GM12892 (cell line): ENCODE data around the gene ZNF286A. TPM values are rescaled to one million over a fixed set of nuclear protein-coding genes. Genes with fewer than 3 reads are reported as not detected.
"Not testable (repeated sequence)": the region's sequence is repeated elsewhere in the genome, so short reads cannot be mapped to it uniquely, and the experiment has no call there.

Experiments
- DNase-seq: peaks from one replicate; pipeline ENCODE4 v3.0.0; 2011; ENCODE audit not compliant: insufficient read length
- FAIRE-seq: peaks from 2 replicates; lab custom pipeline; 2011; peaks lifted over from hg19 to GRCh38; lab: Jason Lieb, UNC
- POLR2A ChIP-seq: IDR thresholded peaks from 2 replicates; pipeline ENCODE4 v1.6.1; 2011; ENCODE audit warnings: low read depth, low read length, control low read depth
- POLR2AphosphoS5 ChIP-seq: IDR thresholded peaks from 2 replicates; pipeline ENCODE4 v1.6.1; 2011; ENCODE audit warnings: low read depth, low read length, control low read depth
- TAF1 ChIP-seq: IDR thresholded peaks from 2 replicates; pipeline ENCODE4 v1.6.1; 2011; ENCODE audit warnings: low read depth, mild to moderate bottlenecking, control low read depth, low read length, borderline replicate concordance
- polyA plus RNA-seq: library from polyadenylated mRNA; unstranded; fragments of >200 nt; gene quantifications from one replicate; pipeline ENCODE4 v1.2.1, GENCODE V29; 2012; ENCODE audit warnings: missing spikeins, inconsistent platforms; ENCODE audit not compliant: missing spikeins

Gene ZNF286A
- 19.0 TPM for polyA plus RNA-seq

DNA sequence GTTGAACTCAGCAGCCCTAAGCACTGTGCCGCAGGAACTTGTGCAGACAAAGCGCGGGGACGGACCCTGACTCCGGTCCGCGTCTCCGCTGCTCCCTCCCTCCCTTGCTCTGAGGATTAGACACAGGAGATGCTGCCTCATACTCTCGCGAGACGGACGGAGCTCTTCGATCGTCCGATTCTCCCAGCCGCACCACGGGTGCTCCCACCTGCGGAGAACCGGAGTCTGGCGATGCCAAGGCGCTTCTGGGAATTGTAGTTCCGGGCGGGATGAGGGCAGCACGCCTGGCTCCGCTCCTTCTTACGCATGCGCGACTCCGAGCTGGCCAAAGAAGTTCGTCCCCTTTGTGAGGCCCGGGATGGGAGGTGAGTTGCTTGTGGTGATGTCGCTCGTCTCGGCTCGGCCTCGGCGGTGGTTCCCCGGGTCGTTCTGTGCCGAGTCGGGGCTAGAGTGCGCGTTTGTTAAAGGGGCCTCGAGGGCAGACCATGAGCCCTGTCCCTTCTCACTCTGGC lies at the start of gene ZNF286A:
Gene ZNF286A, plus strand, starts transcription at position 340 of the 512 bp plus-strand sequence. CDS start 578 bp downstream, outside the sequence.
- peak; percentile 38; the same call in 1 of the 2 replicates for TF ChIP-seq POLR2AphosphoS5
- TF ChIP-seq TAF1: 0 out of 2 replicates have a peak, but pooled peaks have one; percentile 22
- TF ChIP-seq POLR2A: peak; percentile 57; the same call in 1 of the 2 replicates
- FAIRE-seq (peak; percentile 98), DNase-seq (peak; percentile 71)

DNA sequence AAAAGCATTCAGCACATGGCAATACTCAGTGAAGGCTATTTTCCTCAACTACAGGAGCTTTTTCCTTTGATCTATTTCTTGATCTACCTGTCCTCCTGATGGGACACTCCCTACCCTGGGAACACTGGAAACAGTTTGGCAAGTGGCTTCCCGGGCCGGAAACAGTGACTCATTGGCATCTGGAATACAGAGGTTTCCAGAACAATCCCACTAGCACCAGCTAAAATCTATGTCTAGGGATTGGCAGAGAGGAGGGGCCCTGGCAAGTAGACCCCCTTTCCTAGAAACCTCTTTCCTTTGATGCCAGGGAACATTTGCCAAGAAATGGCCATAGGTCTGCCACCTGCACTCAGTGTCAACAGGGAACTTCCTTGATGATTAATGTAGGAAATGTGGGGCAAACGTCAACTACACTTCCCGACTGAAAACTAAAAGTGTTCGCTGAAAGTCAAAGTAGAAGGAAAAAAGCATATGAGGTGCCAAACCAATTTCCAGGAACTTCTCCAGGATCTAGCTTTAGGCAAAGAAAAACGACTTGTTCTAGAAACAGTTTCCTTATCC lies 49.6 kb upstream of the ZNF286A start:
- FAIRE-seq (no peak), DNase-seq (no peak)
- TF ChIP-seq TAF1: no peak
- no peak for TF ChIP-seq POLR2A
- no peak for TF ChIP-seq POLR2AphosphoS5

GRCh38 chr17:15650741-15651582 lies 48.6 kb upstream of the ZNF286A start:
- no peak for TF ChIP-seq POLR2AphosphoS5
- DNase-seq (no peak), FAIRE-seq (no peak)

- no peak for FAIRE-seq
- DNase-seq: no peak
- TF ChIP-seq POLR2AphosphoS5 (no peak), TAF1 (no peak), POLR2A (no peak)
Observed at GRCh38 chr17:15651583-15652110, 47.9 kb upstream of the ZNF286A start.

DNA sequence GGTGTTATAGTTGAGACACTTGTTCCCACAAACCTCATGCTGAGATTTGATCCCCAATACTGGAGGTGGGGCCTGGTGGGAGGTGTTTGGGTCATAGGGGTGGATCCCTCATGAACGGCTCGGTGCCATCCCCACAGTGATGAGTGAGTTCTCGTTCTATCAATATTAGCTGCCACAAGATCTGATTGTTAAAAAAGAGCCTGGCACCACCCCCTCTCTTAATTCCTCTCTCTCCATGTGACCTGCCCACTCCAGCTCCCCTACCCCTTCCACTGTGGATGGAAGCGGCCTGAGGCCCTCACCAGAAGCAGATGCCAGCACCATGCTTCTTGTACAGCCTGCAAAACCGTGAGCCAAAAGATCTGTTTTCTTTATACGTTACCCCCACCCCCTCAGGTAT lies 46.6 kb upstream of the ZNF286A start:
- TF ChIP-seq POLR2A (no peak), TAF1 (no peak), POLR2AphosphoS5 (no peak)
- DNase-seq: no peak
- FAIRE-seq: no peak

GRCh38 chr17:15654401-15654800 lies 45.2 kb upstream of the ZNF286A start:
- FAIRE-seq, DNase-seq: not testable (repeated sequence)

- FAIRE-seq: no peak
- DNase-seq: no peak
- TF ChIP-seq TAF1 (no peak), POLR2AphosphoS5 (no peak), POLR2A (no peak)
Observed at GRCh38 chr17:15654886-15655561, 44.5 kb upstream of the ZNF286A start.

- FAIRE-seq (no peak), DNase-seq (no peak)
- TF ChIP-seq POLR2AphosphoS5 (no peak), POLR2A (no peak), TAF1 (no peak)
Observed at GRCh38 chr17:15657868-15658267, 41.7 kb upstream of the ZNF286A start.

DNA sequence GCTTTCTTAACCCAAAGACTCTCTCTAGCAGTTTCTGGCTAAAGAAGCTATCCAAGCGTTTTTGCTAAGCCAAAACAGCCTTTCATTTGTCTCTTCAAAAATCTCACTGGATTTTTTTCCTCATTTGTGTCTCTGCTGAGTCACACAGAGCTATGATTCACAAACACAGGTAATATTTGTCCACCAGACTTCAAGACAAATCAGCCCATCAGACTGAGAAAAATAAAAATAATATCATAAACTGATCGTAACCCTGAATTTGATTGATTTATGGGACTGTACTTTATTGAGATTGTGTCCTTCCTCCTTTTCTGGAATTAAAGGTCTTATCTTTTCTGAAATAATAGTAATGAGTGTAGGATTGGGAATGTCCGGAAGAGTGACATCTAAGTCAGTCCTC lies 41.3 kb upstream of the ZNF286A start:
- FAIRE-seq (no peak), DNase-seq (no peak)
- TF ChIP-seq POLR2A: no peak
- no peak for TF ChIP-seq TAF1
- no peak for TF ChIP-seq POLR2AphosphoS5

GRCh38 chr17:15659236-15659635 lies 40.3 kb upstream of the ZNF286A start:
- FAIRE-seq (no peak), DNase-seq (no peak)
- no peak for TF ChIP-seq TAF1
- no peak for TF ChIP-seq POLR2AphosphoS5
- no peak for TF ChIP-seq POLR2A

- FAIRE-seq (no peak), DNase-seq (no peak)
- TF ChIP-seq POLR2AphosphoS5: no peak
- no peak for TF ChIP-seq TAF1
- no peak for TF ChIP-seq POLR2A
Observed at GRCh38 chr17:15659663-15660062, 39.9 kb upstream of the ZNF286A start.

DNA sequence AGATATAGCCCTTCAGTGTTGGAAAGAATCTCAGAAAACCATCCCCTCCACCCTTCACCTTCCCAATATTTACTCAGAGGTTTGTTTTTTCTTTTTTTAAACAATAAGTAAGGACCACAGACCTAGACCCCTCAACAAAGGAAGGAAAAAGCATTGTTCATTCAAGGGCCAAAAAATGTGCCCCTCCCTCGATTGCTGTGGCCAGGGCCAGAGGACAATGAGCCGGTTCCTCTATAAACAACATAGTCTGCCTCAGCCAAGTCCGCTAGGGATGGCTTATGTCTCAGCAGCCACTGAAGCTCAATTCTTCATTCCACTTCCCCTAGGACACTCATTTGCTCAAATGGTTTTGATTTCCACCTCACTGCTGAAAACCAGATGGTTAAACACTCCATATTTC lies 39.5 kb upstream of the ZNF286A start:
- DNase-seq (no peak), FAIRE-seq (no peak)
- no peak for TF ChIP-seq POLR2AphosphoS5
- no peak for TF ChIP-seq TAF1
- TF ChIP-seq POLR2A: no peak

DNA sequence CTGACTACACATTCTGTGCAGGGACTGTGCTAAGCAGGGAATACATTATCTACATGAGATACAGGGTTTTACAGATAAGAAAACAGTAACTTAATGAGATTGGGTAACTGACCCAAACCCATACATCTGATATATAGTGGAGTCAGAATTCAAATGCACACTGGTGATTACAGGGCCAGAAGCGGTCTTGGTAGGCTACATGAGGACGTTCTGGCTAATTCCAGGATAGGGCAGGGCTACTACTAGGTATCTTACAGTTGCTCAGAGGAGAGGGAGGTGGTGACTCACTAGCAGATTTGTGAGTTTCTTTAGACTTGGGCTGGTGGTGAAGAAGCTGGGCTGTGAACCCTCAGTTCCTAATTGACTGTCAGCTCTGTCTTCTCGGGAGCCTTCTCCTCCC lies 36.9 kb upstream of the ZNF286A start:
- DNase-seq (no peak), FAIRE-seq (no peak)
- TF ChIP-seq POLR2A: no peak
- no peak for TF ChIP-seq TAF1
- no peak for TF ChIP-seq POLR2AphosphoS5
